Peyer's patch (tissue), 4 donors: Measurements from ENCODE around the gene GKN2. TPM values are rescaled to one million over a fixed set of nuclear protein-coding genes. Genes with fewer than 3 reads are reported as not detected.

Source experiments
- DNase-seq, 3 donors: peaks; one replicate each; pipeline ENCODE4 v3.0.0-alpha.2; 2017 to 2019
- H3K27ac ChIP-seq, 4 donors: fragments of 200-600 bp; sonication (generic); one replicate each; pipeline ENCODE4 v1.5.1; 2016 to 2019
- H3K27me3 ChIP-seq, 2 donors: fragments of 200-600 bp; sonication (generic); one replicate each; pipeline ENCODE4 v1.5.1; 2019
- H3K36me3 ChIP-seq, 3 donors: fragments of 200-600 bp; sonication (generic); one replicate each; pipeline ENCODE4 v1.5.1; 2016 to 2019
- H3K4me1 ChIP-seq, 4 donors: fragments of 200-600 bp; sonication (generic); one replicate each; pipeline ENCODE4 v1.5.1; 2016 to 2019
- H3K4me3 ChIP-seq, 4 donors: fragments of 200-600 bp; sonication (generic); 1 replicate in 3 of 4; 2 replicates in 1 of 4; pipeline ENCODE4 v1.5.1; 2016 to 2019; ENCODE audit warnings: mild to moderate bottlenecking in 1 of 4
- H3K9me3 ChIP-seq, 4 donors: fragments of 200-600 bp; sonication (generic); one replicate each; pipeline ENCODE4 v1.5.1; 2016 to 2019; ENCODE audit warnings: mild to moderate bottlenecking in 1 of 4
- CTCF ChIP-seq, 6 experiments: fragments of 450-650 bp in 4 of 6; fragments of 200-600 bp in 2 of 6; sonication (generic) in 1 of 6; IDR thresholded peaks; one replicate each; pipeline ENCODE4 v1.5.1; 2017 to 2019; ENCODE audit warnings: antibody characterized with exemption in 6 of 6, mild to moderate bottlenecking in 3 of 6, moderate library complexity in 1 of 6
- POLR2A ChIP-seq, 2 donors: fragments of 450-650 bp; IDR thresholded peaks; one replicate each; pipeline ENCODE4 v1.5.1; 2017; ENCODE audit warnings: antibody characterized with exemption in 2 of 2, mild to moderate bottlenecking in 2 of 2, moderate library complexity in 2 of 2
- total RNA-seq, 4 donors: library from RNA; depleted of rRNA; stranded (reverse); fragments of >200 nt; gene quantifications; one replicate each; pipeline ENCODE4 v1.1.0, GENCODE V29; 2016

Gene GKN2
- total RNA-seq, 4 donors from 2014 or later: not detected

- H3K36me3 ChIP-seq: no peaks in the 10 kb centered on the region
- no peak overlapping the region for H3K27ac ChIP-seq
- H3K4me3 ChIP-seq: no peak overlapping the region
- H3K27me3 ChIP-seq: no peaks in the 10 kb centered on the region
- H3K4me1 ChIP-seq: no peaks in the 10 kb centered on the region
- no peaks in the 10 kb centered on the region for H3K9me3 ChIP-seq
- DNase-seq: no peak
- no peak for TF ChIP-seq CTCF (IDR thresholded peaks at IDR 0.05)
- no peak for TF ChIP-seq POLR2A (IDR thresholded peaks at IDR 0.05)
Observed at GRCh38 chr2:68942827-68943226, 9.9 kb downstream of the GKN2 start.

GRCh38 chr2:68940369-68940768 lies 12.3 kb downstream of the GKN2 start:
- Histone ChIP-seq H3K4me3 (no peak overlapping the region), H3K36me3 (no peaks in the 10 kb centered on the region), H3K27ac (no peak overlapping the region), H3K27me3 (no peaks in the 10 kb centered on the region), H3K4me1 (no peaks in the 10 kb centered on the region), H3K9me3 (no peaks in the 10 kb centered on the region)
- TF ChIP-seq POLR2A (IDR thresholded peaks at IDR 0.05): no peak
- no peak for TF ChIP-seq CTCF (IDR thresholded peaks at IDR 0.05)
- DNase-seq: no peak

- no peaks in the 10 kb centered on the region for H3K36me3 ChIP-seq
- H3K9me3 ChIP-seq: no peaks in the 10 kb centered on the region
- no peak overlapping the region for H3K27ac ChIP-seq
- H3K4me3 ChIP-seq: no peak overlapping the region
- DNase-seq: no peak
- no peak for TF ChIP-seq CTCF (IDR thresholded peaks at IDR 0.05)
- no peak for TF ChIP-seq POLR2A (IDR thresholded peaks at IDR 0.05)
- no peaks in the 10 kb centered on the region for H3K4me1 ChIP-seq
- no peaks in the 10 kb centered on the region for H3K27me3 ChIP-seq
Observed at GRCh38 chr2:68939962-68940361, 12.7 kb downstream of the GKN2 start.

- Histone ChIP-seq H3K36me3 (no peaks in the 10 kb centered on the region), H3K4me1 (no peaks in the 10 kb centered on the region), H3K27me3 (no peaks in the 10 kb centered on the region), H3K27ac (no peak overlapping the region), H3K9me3 (no peaks in the 10 kb centered on the region), H3K4me3 (no peak overlapping the region)
- no peak for TF ChIP-seq CTCF (IDR thresholded peaks at IDR 0.05)
- TF ChIP-seq POLR2A (IDR thresholded peaks at IDR 0.05): no peak
- no peak for DNase-seq
Observed at GRCh38 chr2:68938938-68939337, 13.8 kb downstream of the GKN2 start.

GRCh38 chr2:68937346-68938055 lies 15.2 kb downstream of the GKN2 start:
- Histone ChIP-seq H3K9me3 (no peaks in the 10 kb centered on the region), H3K4me1 (no peaks in the 10 kb centered on the region), H3K27ac (no peak overlapping the region), H3K4me3 (no peak overlapping the region), H3K36me3 (no peaks in the 10 kb centered on the region), H3K27me3 (no peaks in the 10 kb centered on the region)
- DNase-seq: no peak
- TF ChIP-seq POLR2A (IDR thresholded peaks at IDR 0.05) (no peak), CTCF (IDR thresholded peaks at IDR 0.05) (no peak)

- Histone ChIP-seq H3K9me3 (no peaks in the 10 kb centered on the region), H3K27me3 (no peaks in the 10 kb centered on the region), H3K27ac (no peak overlapping the region), H3K4me3 (no peak overlapping the region), H3K36me3 (no peaks in the 10 kb centered on the region), H3K4me1 (no peaks in the 10 kb centered on the region)
- DNase-seq: no peak
- TF ChIP-seq POLR2A (IDR thresholded peaks at IDR 0.05) (no peak), CTCF (IDR thresholded peaks at IDR 0.05) (no peak)
Observed at GRCh38 chr2:68936889-68937288, 15.8 kb downstream of the GKN2 start.
